ENCODE results near the gene FLNB. TPM values are rescaled to one million over a fixed set of nuclear protein-coding genes. Genes with fewer than 3 reads are reported as not detected.

FLNB gene
- polyA plus RNA-seq, 4 donors: 162 to 186 (median 171) TPM

- no peak for DNase-seq (ENCODE audit: low read depth in 4 of 4, low spot score in 2 of 4)
These were observed 121.0 kb downstream of the FLNB start for GRCh38 chr3:58129041-58129770.

- DNase-seq (ENCODE audit: low read depth in 4 of 4, low spot score in 2 of 4): no peak
These were observed 122.4 kb downstream of the FLNB start for GRCh38 chr3:58130591-58130990.

- DNase-seq (ENCODE audit: low read depth in 4 of 4, low spot score in 2 of 4): no peak
These were observed 123.0 kb downstream of the FLNB start for GRCh38 chr3:58131101-58131825.

- no peak for DNase-seq (ENCODE audit: low read depth in 4 of 4, low spot score in 2 of 4)
These were observed 124.6 kb downstream of the FLNB start for GRCh38 chr3:58132850-58133249.

- no peak for DNase-seq (ENCODE audit: low read depth in 4 of 4, low spot score in 2 of 4)
These were observed 126.2 kb downstream of the FLNB start for GRCh38 chr3:58134468-58134867.

- DNase-seq (ENCODE audit: low read depth in 4 of 4, low spot score in 2 of 4): no peak
These were observed 127.7 kb downstream of the FLNB start for GRCh38 chr3:58135712-58136543.

- no peak for DNase-seq (ENCODE audit: low read depth in 4 of 4, low spot score in 2 of 4)
These were observed 129.1 kb downstream of the FLNB start for GRCh38 chr3:58137306-58137705.

- no peak for DNase-seq (ENCODE audit: low read depth in 4 of 4, low spot score in 2 of 4)
These were observed 133.6 kb downstream of the FLNB start for GRCh38 chr3:58141766-58142345.

GRCh38 chr3:58143417-58144055 is 135.3 kb downstream of the FLNB start:
- no peak for DNase-seq (ENCODE audit: low read depth in 4 of 4, low spot score in 2 of 4)

- no peak for DNase-seq (ENCODE audit: low read depth in 4 of 4, low spot score in 2 of 4)
These were observed 136.5 kb downstream of the FLNB start for GRCh38 chr3:58144478-58145325.

GRCh38 chr3:58148049-58148448 is 139.8 kb downstream of the FLNB start:
- no peak for DNase-seq (ENCODE audit: low read depth in 4 of 4, low spot score in 2 of 4)

GRCh38 chr3:58150130-58150809 is 142.0 kb downstream of the FLNB start:
- DNase-seq (ENCODE audit: low read depth in 4 of 4, low spot score in 2 of 4): no peak

GRCh38 chr3:58150810-58151199 is 142.6 kb downstream of the FLNB start:
- no peak for DNase-seq (ENCODE audit: low read depth in 4 of 4, low spot score in 2 of 4)

- DNase-seq (ENCODE audit: low read depth in 4 of 4, low spot score in 2 of 4): no peak
These were observed 143.4 kb downstream of the FLNB start for GRCh38 chr3:58151637-58152036.

- DNase-seq (ENCODE audit: low read depth in 4 of 4, low spot score in 2 of 4): no peak
These were observed 144.2 kb downstream of the FLNB start for GRCh38 chr3:58152225-58153015.

- no peak for DNase-seq (ENCODE audit: low read depth in 4 of 4, low spot score in 2 of 4)
These were observed 145.1 kb downstream of the FLNB start for GRCh38 chr3:58153371-58153770.

- DNase-seq (ENCODE audit: low read depth in 4 of 4, low spot score in 2 of 4): no peak
These were observed 146.6 kb downstream of the FLNB start for GRCh38 chr3:58154626-58155449.
